WERI-Rb-1 (cell line): ENCODE measurements around the gene PMP22.

Source experiments
- DNase-seq: peaks from one replicate; pipeline ENCODE4 v3.0.0-alpha.2; 2020
- H3K27ac ChIP-seq: fragments of 250-450 bp; sonication (Bioruptor Pico); 2 replicates; pipeline ENCODE4 v1.5.1; 2020; ENCODE audit warnings: mild to moderate bottlenecking, moderate library complexity
- H3K27me3 ChIP-seq: fragments of 250-450 bp; sonication (Bioruptor Pico); 2 replicates; pipeline ENCODE4 v1.5.1; 2021; ENCODE audit warnings: mild to moderate bottlenecking, low read depth, moderate library complexity; ENCODE audit not compliant: insufficient read depth, severe bottlenecking
- H3K36me3 ChIP-seq: fragments of 250-450 bp; sonication (Bioruptor Pico); 2 replicates; pipeline ENCODE4 v1.5.1; 2020; ENCODE audit warnings: mild to moderate bottlenecking, moderate library complexity
- H3K4me3 ChIP-seq: 2 replicates; pipeline ENCODE4 v1.5.1; 2011; ENCODE audit warnings: low read depth, mild to moderate bottlenecking, control low read depth, low read length
- H3K9me3 ChIP-seq: fragments of 250-450 bp; sonication (Bioruptor Pico); 2 replicates; pipeline ENCODE4 v1.5.1; 2021; ENCODE audit warnings: mild to moderate bottlenecking, moderate library complexity; ENCODE audit not compliant: severe bottlenecking
- CTCF ChIP-seq: IDR thresholded peaks from 2 replicates; pipeline ENCODE4 v1.5.1; 2011; ENCODE audit warnings: low read depth, mild to moderate bottlenecking, control low read depth, inconsistent platforms, low read length

PMP22 gene

GRCh38 chr17:15303851-15304250 is 38.7 kb upstream of the PMP22 start:
- no peaks in the 10 kb centered on the region for H3K9me3 ChIP-seq
- no peak for DNase-seq
- peaks cover 6% of the 10 kb centered on the region for H3K27me3 ChIP-seq
- H3K27ac ChIP-seq = no peak overlapping the region
- H3K4me3 ChIP-seq = no peak overlapping the region
- no peaks in the 10 kb centered on the region for H3K36me3 ChIP-seq
- no peak for TF ChIP-seq CTCF

- DNase-seq = no peak
- Histone ChIP-seq H3K9me3 (no peaks in the 10 kb centered on the region), H3K27me3 (peaks cover 6% of the 10 kb centered on the region), H3K27ac (no peak overlapping the region), H3K4me3 (no peak overlapping the region), H3K36me3 (no peaks in the 10 kb centered on the region)
- TF ChIP-seq CTCF = no peak
Observed at GRCh38 chr17:15303268-15303667, 38.1 kb upstream of the PMP22 start.

- TF ChIP-seq CTCF = no peak
- Histone ChIP-seq H3K27me3 (peaks cover 6% of the 10 kb centered on the region), H3K4me3 (no peak overlapping the region), H3K36me3 (no peaks in the 10 kb centered on the region), H3K9me3 (no peaks in the 10 kb centered on the region), H3K27ac (no peak overlapping the region)
- no peak for DNase-seq
Observed at GRCh38 chr17:15301845-15302244, 36.7 kb upstream of the PMP22 start.

DNA sequence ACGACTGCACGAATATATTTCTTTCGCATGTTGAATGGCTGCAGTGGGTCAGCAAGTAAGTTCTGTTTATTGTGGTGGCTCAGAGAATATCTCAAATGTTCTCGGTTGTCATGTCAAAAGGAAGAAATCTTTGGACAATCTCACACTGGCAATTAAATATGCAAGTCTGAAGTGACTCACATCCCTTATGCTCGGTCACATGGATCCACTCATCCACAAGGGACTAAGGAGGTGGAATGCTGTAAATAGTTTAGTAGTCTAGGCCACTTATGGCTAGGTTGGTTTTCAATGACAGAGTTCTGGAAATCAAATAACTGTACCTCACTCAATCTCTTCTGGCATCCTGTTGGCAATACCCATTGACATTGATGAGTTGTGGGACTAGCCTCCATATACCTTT is 33.0 kb upstream of the PMP22 start:
- no peak for TF ChIP-seq CTCF
- Histone ChIP-seq H3K36me3 (no peaks in the 10 kb centered on the region), H3K27ac (no peak overlapping the region), H3K27me3 (peaks cover 4% of the 10 kb centered on the region), H3K9me3 (no peaks in the 10 kb centered on the region), H3K4me3 (no peak overlapping the region)
- DNase-seq = no peak

GRCh38 chr17:15293558-15293957 is 28.4 kb upstream of the PMP22 start:
- Histone ChIP-seq H3K27ac (no peak overlapping the region), H3K36me3 (no peaks in the 10 kb centered on the region), H3K27me3 (no peaks in the 10 kb centered on the region), H3K4me3 (no peak overlapping the region), H3K9me3 (no peaks in the 10 kb centered on the region)
- no peak for DNase-seq
- no peak for TF ChIP-seq CTCF

DNA sequence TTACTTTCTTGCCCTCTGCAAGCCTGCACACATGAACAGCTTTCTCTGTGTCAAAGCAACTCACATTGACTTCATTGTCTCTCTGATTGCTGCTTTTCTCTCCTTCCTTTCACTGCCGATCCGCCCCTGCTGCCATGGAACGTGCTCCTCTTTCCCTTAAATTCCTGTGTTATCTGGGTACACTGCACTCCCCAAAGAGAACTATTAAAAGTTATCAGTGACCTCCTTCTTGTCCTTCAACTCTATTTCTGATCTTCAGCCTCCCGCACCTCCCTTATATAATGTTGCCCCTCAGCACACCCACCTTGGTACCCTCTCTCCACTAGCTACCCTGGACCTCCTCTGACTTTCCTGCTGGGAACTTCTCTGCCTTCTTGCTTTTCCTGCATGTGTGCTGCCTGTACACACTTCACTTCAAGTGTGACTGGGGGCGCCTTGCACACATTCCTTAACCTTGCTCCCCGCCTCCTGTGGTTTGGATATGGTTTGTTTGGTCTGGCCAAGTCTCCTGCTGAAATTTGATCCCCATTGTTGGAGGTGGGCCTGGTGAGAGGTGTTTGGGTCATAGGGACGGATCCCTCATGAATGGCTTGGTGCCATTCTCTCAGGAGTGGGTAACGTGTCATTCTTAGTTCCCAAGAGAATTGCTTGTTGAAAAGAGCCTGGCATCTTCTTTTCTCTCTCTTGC is 26.7 kb upstream of the PMP22 start:
- H3K27me3 ChIP-seq = peaks cover 4% of the 10 kb centered on the region
- no peaks in the 10 kb centered on the region for H3K36me3 ChIP-seq
- TF ChIP-seq CTCF = no peak
- H3K4me3 ChIP-seq = no peak overlapping the region
- DNase-seq = no peak
- no peak overlapping the region for H3K27ac ChIP-seq
- no peaks in the 10 kb centered on the region for H3K9me3 ChIP-seq
